Activated T-cell treated with anti-CD3 and anti-CD28 coated beads for 48 hours (primary cell): Measurements from ENCODE around the gene SKAP2.

Source experiments
- DNase-seq: peaks from one replicate; pipeline ENCODE4 v3.0.0-alpha.2; 2020; ENCODE audit warnings: low read depth

Gene SKAP2

DNA sequence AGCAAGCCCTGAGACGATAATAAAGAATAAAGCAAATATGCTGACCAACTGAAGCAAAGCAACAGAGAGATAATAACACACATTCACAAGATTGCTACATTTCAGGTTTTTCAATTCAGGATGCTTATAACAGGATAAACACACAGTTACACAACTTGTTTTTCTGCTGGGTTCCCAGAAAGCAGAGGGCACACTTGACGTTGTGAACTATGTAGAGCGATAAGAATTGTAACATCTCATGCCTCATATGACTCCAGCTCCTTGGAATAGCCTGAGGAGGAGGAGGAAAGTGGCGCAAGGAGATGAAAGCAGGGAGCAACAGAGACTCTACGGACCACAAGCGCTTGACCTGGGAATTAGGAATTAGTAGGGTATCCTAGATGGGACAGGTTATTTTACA is 201.7 kb downstream of the SKAP2 start:
- no peak for DNase-seq

DNA sequence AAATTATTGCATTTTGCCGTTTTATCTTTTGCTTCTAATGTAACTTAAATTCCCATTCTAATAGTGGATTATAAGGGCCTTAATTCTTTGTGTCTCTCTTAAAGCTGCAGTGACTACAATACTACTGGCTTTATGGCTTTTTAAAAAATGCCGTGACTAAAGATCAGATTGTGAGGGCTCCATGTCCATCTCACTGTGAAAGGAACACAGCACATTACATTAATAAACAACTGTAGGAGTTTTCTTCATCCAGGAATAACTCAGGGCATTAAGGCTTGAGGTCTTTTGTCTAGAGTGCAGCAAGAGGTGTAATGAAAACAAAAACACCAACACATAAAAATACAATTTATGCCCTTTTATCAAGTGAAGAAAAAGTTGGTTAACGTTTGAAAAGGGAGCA is 205.3 kb downstream of the SKAP2 start:
- DNase-seq: no peak

DNA sequence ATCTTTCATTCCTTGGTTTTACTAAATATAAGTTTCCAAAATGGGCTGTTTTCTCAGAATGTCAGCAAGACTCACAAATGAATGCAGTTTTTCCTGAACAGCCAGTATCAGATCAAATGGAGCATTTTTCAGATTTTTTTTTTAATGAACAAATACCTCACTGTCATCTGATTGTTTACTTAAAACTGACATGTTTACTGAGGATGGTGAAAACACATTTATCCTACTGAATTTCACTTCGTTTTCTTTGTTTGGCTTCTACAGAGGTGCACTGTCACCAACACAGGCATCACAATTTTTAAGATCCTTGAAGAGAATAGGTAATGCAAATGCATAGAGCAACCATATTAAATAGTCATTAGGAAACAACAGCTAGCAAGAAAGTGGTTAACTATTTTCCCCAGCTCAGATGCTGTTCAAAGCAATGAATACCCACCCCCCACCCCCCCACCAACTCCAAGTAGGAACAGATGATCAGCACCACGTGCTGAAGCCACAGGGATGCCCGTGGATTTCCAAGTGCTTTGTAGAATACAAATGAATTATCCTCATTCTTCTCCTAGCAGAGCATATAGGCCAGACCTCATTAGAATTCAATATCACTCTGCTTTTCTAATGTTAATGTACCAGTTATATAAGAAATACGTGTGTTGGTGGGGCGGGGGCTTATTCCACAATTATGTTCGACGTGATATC is 205.9 kb downstream of the SKAP2 start:
- no peak for DNase-seq

GRCh38 chr7:26657686-26658388 is 206.6 kb downstream of the SKAP2 start:
- no peak for DNase-seq

- no peak for DNase-seq
Measured at GRCh38 chr7:26657206-26657641, 207.2 kb downstream of the SKAP2 start.

DNA sequence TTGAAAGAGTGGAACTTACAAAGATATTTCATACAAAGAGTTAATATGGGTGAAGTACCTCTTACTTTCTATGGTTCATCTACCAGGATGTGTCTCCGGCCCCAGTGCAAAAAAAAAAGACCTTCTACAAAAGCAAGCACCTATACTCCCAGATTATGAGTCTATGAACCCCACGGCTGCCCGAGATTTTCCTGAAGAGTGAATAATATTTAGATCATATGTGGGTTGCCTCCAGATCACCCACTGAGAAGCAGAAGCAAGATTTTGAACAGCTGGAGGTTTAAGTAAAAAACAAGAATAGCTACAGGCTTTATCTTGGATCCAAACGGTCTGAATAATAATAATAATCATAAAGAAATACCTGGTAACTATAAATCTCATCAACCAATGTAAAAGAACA is 207.7 kb downstream of the SKAP2 start:
- no peak for DNase-seq

GRCh38 chr7:26655781-26656180 is 208.6 kb downstream of the SKAP2 start:
- no peak for DNase-seq

GRCh38 chr7:26653430-26654399 is 210.7 kb downstream of the SKAP2 start:
- no peak for DNase-seq

GRCh38 chr7:26652401-26653100 is 211.8 kb downstream of the SKAP2 start:
- no peak for DNase-seq

GRCh38 chr7:26650103-26650502 is 214.3 kb downstream of the SKAP2 start:
- no peak for DNase-seq

- DNase-seq: no peak
Measured at GRCh38 chr7:26649388-26649787, 215.0 kb downstream of the SKAP2 start.

GRCh38 chr7:26648554-26648953 is 215.8 kb downstream of the SKAP2 start:
- DNase-seq: no peak

GRCh38 chr7:26646336-26647048 is 217.9 kb downstream of the SKAP2 start:
- DNase-seq: no peak

GRCh38 chr7:26645121-26645520 is 219.3 kb downstream of the SKAP2 start:
- no peak for DNase-seq

DNA sequence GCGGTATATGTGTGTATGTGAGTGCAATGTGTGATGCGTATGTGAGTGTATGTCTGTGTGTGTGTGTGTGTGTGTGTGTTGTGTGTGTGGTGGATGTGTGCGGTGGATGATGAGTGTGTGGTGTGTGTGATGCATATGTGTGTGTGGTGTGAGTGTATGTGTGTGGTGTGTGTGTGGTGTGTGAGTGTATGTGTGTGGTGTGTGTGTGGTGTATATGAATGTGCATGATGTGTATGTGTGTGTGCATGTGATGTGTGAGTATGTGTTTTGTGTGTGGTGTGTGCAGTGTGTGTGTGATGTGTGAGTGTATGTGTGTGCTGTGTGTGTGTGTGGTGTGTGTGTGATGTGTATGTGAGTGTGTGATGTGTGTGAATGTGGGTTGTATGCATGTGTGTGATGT is 222.0 kb downstream of the SKAP2 start:
- no peak for DNase-seq

DNA sequence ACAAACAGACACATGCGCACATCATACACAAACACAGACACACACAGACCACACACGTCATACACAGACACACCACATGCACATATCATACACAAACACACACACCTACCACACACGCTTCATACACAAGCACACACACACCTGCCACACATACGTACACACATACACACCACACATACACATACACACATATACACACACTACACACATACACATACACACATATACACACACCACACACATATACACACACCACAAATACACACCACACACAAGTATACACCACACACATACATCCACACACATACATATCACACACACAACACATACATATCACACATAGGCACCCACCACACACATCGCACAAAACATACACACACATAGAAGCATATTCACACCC is 224.7 kb downstream of the SKAP2 start:
- no peak for DNase-seq

DNA sequence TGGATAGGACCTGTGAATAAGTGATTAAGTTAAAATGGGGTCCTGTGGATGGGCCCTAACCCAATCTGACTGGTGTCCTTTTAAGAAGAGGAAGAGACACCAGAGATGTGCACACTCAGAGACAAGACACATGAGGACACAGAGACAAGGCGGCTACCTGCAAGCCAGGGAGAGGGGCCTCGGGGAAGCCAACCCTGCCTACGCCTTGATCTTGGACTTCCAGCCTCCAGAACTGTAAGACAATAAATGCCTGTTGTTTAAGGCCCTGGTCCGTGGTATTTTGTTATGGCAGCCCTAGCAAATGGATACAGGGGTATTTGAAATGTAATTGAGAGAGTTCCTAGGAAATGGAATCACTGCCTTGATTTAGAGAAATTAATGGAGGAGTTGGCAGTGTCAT is 225.3 kb downstream of the SKAP2 start:
- DNase-seq: no peak

GRCh38 chr7:26638140-26638539 is 226.2 kb downstream of the SKAP2 start:
- DNase-seq: no peak

GRCh38 chr7:26637610-26638009 is 226.8 kb downstream of the SKAP2 start:
- no peak for DNase-seq

DNA sequence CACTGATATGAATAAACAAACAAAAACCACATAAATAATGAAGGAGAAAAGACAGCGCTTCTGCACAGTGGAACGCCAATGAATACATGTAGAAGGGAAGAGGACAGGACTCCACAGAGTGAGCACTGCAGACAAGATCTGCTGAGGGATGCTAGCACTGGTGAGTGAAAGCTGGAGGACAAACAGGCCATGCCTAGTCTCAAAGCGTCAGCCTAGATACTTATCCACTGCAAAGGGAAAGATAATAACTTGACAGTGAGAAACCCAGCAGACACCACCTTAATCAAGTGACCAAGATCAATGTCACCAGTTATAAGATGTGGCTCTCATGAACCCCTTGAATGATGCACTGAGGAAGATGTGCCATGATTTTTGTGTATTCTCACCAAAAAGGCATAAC is 227.6 kb downstream of the SKAP2 start:
- no peak for DNase-seq

DNA sequence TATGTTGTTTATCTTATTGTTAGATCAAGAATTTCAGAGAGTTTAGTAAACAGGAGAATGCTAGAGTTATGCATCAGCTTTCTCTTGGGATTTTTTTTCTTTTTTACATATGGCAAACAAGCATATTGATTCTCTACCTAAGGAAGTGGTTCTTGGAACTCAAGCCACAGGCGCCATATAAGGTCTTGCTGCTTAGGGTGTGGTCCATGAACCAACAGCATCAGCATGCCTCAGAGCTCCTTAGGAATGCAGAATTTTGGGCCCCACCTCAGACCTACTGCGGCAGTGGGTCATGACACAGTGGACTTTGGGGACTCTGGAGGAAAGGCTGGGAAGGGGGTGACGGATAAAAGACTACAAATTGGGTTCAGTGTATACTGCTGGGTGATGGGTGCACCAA is 230.8 kb downstream of the SKAP2 start:
- no peak for DNase-seq
